OCI-LY7 (cell line): ENCODE measurements around the gene CDON. TPM values are rescaled to one million over a fixed set of nuclear protein-coding genes. Genes with fewer than 3 reads are reported as not detected.

Experiments used
- BruUV-seq: library from RNA; stranded (reverse); fragments of 400-500 nt; replicated peaks from 2 replicates; lab custom pipeline; 2021; lab: Mats Ljungman, UMichigan
- CTCF ChIA-PET: fragments of 300-600 bp; sonication (Branson Sonifier 250); formaldehyde crosslinking; loops from one replicate; lab custom pipeline; 2022; ENCODE audit warnings: antibody characterized with exemption; ENCODE audit not compliant: unreplicated experiment; lab: Charles Lee
- POLR2A ChIA-PET: fragments of 300-600 bp; sonication (Branson Sonifier 250); formaldehyde crosslinking; loops from one replicate; lab custom pipeline; 2022; ENCODE audit warnings: antibody characterized with exemption; lab: Charles Lee
- DNase-seq: peaks from one replicate; pipeline ENCODE4 v3.0.0-alpha.2; 2015; ENCODE audit warnings: low spot score
- H2AFZ ChIP-seq: fragments of 200-600 bp; sonication (generic), shearing (Covaris generic); 2 replicates; pipeline ENCODE4 v1.6.1; 2014; ENCODE audit warnings: mild to moderate bottlenecking, antibody characterized with exemption, low read length, moderate library complexity
- H3K27ac ChIP-seq: fragments of 200-600 bp; sonication (generic); 2 replicates; pipeline ENCODE4 v1.5.1; 2014; ENCODE audit warnings: mixed run types, low read depth, mild to moderate bottlenecking, moderate library complexity, low read length, inconsistent platforms; ENCODE audit not compliant: poor library complexity, severe bottlenecking
- H3K36me3 ChIP-seq: fragments of 200-600 bp; sonication (generic); 2 replicates; pipeline ENCODE4 v1.6.1; 2014; ENCODE audit warnings: mild to moderate bottlenecking, antibody characterized with exemption, low read length, moderate library complexity, mixed read lengths; ENCODE audit not compliant: insufficient read depth
- H3K4me1 ChIP-seq: fragments of 200-600 bp; sonication (generic); 2 replicates; pipeline ENCODE4 v1.5.1; 2014; ENCODE audit warnings: mild to moderate bottlenecking, low read length; ENCODE audit not compliant: insufficient read depth, poor library complexity, severe bottlenecking
- H3K4me2 ChIP-seq: fragments of 200-600 bp; sonication (generic); 2 replicates; pipeline ENCODE4 v1.6.1; 2014; ENCODE audit warnings: mild to moderate bottlenecking, low read length
- H3K4me3 ChIP-seq: fragments of 200-600 bp; sonication (generic); 2 replicates; pipeline ENCODE4 v1.5.1; 2014; ENCODE audit warnings: mild to moderate bottlenecking, low read depth, low read length; ENCODE audit not compliant: poor library complexity, severe bottlenecking
- H3K79me2 ChIP-seq: fragments of 200-600 bp; sonication (generic); 2 replicates; pipeline ENCODE4 v1.6.1; 2016; ENCODE audit warnings: low read depth, mild to moderate bottlenecking, low read length, moderate library complexity, mixed read lengths; ENCODE audit not compliant: insufficient read depth
- H3K9me2 ChIP-seq: fragments of 200-600 bp; sonication (generic); 2 replicates; pipeline ENCODE4 v1.6.1; 2016; ENCODE audit warnings: mild to moderate bottlenecking, low read length, mixed read lengths; ENCODE audit not compliant: insufficient read depth
- H3K9me3 ChIP-seq: fragments of 200-600 bp; sonication (generic); 2 replicates; pipeline ENCODE4 v1.6.1; 2014; ENCODE audit warnings: mild to moderate bottlenecking, mixed run types, low read length, mixed read lengths
- H4K20me1 ChIP-seq: fragments of 200-600 bp; sonication (generic); 2 replicates; pipeline ENCODE4 v1.6.1; 2014; ENCODE audit warnings: mild to moderate bottlenecking, antibody characterized with exemption, low read length, moderate library complexity, mixed read lengths; ENCODE audit not compliant: insufficient read depth
- CTCF ChIP-seq: fragments of 200-600 bp; sonication (generic); conservative IDR thresholded peaks from 2 replicates; pipeline ENCODE4 v1.5.1; 2014; ENCODE audit warnings: mild to moderate bottlenecking, antibody characterized with exemption, low read length, moderate library complexity, mixed read lengths
- EZH2phosphoT487 ChIP-seq: fragments of 200-600 bp; sonication (generic); IDR thresholded peaks from 2 replicates; pipeline ENCODE4 v1.6.1; 2018; ENCODE audit warnings: low read depth, borderline replicate concordance, mild to moderate bottlenecking, mixed run types, antibody characterized with exemption, low read length, moderate library complexity, mixed read lengths
- intact Hi-C: fragments of 100-400 bp; cut with micrococcal nuclease; formaldehyde crosslinking; loops from one replicate; pipeline ENCODE4 v1.10.0; 2022; ENCODE audit not compliant: unreplicated experiment
- total RNA-seq, 2 experiments: library from RNA; depleted of rRNA in 1 of 2; stranded (reverse); fragments of >200 nt in 1 of 2; shearing (Covaris generic) in 1 of 2; gene quantifications; 2 replicates each; pipeline ENCODE4 v1.2.3, GENCODE V29; 2014 to 2022

CDON gene
- total RNA-seq, 2 experiments from 2014 or later, result 1.5 to 2.5 TPM

GRCh38 chr11:125931668-125932067, 131.0 kb downstream of the CDON start:
- TF ChIP-seq EZH2phosphoT487, result no peak
- TF ChIP-seq CTCF, result no peak
- H4K20me1 ChIP-seq, result no peaks in the 10 kb centered on the region
- no peak overlapping the region for H2AFZ ChIP-seq
- no peaks in the 10 kb centered on the region for H3K4me1 ChIP-seq
- DNase-seq, result no peak
- H3K27ac ChIP-seq, result no peak overlapping the region
- no peaks in the 10 kb centered on the region for H3K79me2 ChIP-seq
- intact Hi-C loops, result no loop called here
- no peaks in the 10 kb centered on the region for H3K9me3 ChIP-seq
- no peaks in the 10 kb centered on the region for H3K9me2 ChIP-seq
- POLR2A ChIA-PET, result interaction anchor here (0.9 kb wide), 1 partner anchor 296 kb away, joined by 3 read pairs; no protein-coding TSS in a partner anchor
- BruUV-seq, result no TSS peak
- CTCF ChIA-PET, result no interaction called here
- no peaks in the 10 kb centered on the region for H3K36me3 ChIP-seq
- no peak overlapping the region for H3K4me2 ChIP-seq
- no peak overlapping the region for H3K4me3 ChIP-seq

- Histone ChIP-seq H4K20me1 (no peaks in the 10 kb centered on the region), H3K4me2 (no peak overlapping the region), H3K79me2 (no peaks in the 10 kb centered on the region), H2AFZ (no peak overlapping the region), H3K9me3 (no peaks in the 10 kb centered on the region), H3K36me3 (no peaks in the 10 kb centered on the region), H3K4me1 (no peaks in the 10 kb centered on the region), H3K9me2 (no peaks in the 10 kb centered on the region), H3K27ac (no peak overlapping the region), H3K4me3 (no peak overlapping the region)
- ChIA-PET CTCF (no interaction called here), POLR2A (no interaction called here)
- no peak for TF ChIP-seq CTCF
- TF ChIP-seq EZH2phosphoT487, result no peak
- no TSS peak for BruUV-seq
- no peak for DNase-seq
- intact Hi-C loops, result no loop called here
Observed at GRCh38 chr11:125931116-125931515, 131.6 kb downstream of the CDON start.

GRCh38 chr11:125930076-125930450, 132.6 kb downstream of the CDON start:
- H3K4me1 ChIP-seq, result no peaks in the 10 kb centered on the region
- no peak overlapping the region for H3K4me3 ChIP-seq
- H3K79me2 ChIP-seq, result no peaks in the 10 kb centered on the region
- no peak overlapping the region for H3K4me2 ChIP-seq
- CTCF ChIA-PET, result no interaction called here
- H3K9me3 ChIP-seq, result no peaks in the 10 kb centered on the region
- no peak for DNase-seq
- H3K27ac ChIP-seq, result no peak overlapping the region
- no TSS peak for BruUV-seq
- intact Hi-C loops, result no loop called here
- POLR2A ChIA-PET, result no interaction called here
- H2AFZ ChIP-seq, result no peak overlapping the region
- no peaks in the 10 kb centered on the region for H3K9me2 ChIP-seq
- no peak for TF ChIP-seq CTCF
- TF ChIP-seq EZH2phosphoT487, result no peak
- no peaks in the 10 kb centered on the region for H3K36me3 ChIP-seq
- H4K20me1 ChIP-seq, result no peaks in the 10 kb centered on the region
